Fibroblast of skin of right quadriceps (primary cell): Measurements from ENCODE around the gene PARD6G.

Source experiments
- DNase-seq: peaks from one replicate; pipeline ENCODE4 v3.0.0-alpha.2; 2013

Gene PARD6G

DNA sequence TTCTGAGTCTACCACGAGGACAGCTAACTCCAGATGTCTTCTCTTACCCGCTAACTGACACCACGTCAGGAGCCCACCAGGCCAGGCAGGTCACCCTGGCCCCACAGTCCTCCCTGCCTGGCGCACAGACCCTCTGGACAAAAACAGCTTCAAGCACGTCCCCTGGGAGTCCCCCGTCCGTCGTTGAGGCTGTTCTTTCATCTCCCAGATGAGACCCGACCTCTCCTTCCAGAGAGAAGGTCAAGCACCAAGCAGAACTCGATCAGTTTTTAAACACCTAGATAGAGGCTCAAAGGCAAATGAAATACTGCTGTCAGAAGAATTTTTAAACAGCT lies 57.8 kb downstream of the PARD6G start:
- no peak for DNase-seq

DNA sequence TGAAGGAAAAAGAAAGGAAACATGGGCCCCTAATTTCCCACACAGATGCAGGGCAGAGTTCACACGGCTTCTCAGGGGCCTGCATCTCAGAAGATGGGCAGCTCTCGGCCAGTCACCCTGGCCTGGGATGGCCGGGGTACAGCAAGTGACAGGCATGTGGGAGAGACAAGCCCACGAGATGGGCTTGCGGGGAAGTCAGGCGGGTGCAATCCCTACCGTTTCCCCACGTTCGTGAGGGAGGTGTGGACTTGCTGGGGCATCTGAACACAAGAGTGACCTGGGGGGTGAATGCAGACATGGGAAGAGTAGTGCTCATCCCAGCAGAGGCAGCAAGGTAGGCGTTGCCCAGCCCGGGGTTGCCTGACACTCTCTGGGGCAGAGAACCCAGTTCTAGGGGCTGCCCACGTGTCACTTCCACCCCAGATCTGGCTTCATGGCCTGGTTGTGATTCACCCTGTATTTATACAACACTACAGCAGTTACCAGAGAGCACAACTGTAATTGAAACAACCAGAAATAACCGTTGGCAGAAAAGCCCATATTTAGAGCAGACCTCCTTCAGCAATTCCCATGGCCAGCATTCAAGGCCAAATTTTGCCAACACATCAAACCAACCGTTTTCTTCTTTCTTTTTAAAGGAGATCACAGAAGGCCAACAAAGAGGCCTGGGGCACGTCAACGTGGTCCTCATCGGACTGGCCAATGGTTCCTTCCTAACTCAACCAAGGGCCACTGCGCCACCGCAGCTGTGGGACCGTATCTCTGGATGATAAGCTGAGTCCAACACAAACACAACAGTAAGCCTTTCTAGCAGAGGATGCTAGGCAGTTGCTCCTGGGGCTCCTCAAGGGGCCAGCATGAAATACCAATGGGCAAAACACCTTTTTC lies 58.4 kb downstream of the PARD6G start:
- no peak for DNase-seq

DNA sequence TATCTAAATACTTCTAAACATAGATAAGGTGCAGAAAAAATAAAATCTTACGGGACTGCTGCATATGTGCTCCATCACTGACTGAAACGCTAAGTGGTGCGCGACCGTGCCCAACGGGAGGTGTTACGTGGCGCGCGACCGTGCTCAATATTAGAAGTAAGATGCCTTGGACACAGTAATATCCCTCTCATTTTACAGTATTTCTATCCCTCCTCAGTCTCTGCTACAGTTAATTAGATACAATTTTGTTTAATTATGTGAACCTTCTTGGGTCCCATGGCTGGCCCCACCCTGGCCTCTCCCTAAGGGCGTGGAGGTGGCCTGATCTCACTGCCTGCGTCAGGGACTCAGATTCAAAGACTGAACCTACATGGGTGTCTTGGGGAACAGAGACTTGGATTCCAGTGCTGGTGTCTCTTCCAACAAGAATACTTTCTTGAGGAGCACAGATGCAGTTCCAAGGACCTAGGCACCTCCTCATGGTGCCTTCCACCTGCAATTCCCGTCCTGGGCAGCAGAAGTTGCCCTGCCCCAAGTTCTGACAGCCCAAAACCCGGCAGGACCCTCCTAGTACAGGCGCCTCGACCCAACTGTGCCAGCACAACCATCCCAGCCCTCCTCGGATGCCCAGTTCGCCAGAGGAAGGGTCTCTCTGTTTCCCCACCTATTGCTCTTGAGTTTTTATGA lies 59.2 kb downstream of the PARD6G start:
- DNase-seq = no peak

DNA sequence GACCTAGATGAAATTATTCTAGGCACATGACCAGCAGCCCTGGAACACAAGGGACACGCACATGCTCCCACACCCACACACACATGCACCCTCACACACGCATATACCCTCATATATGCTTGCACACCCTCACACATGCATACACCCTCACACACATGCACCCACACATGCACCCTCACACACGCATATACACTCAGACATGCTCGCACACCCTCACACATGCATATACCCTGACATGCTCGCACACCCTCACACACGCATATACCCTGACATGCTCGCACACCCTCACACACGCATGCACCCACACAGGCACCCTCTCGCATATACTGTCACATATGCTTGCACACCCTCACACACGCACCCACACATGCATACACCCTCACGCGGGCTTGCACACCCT lies 61.8 kb downstream of the PARD6G start:
- DNase-seq = no peak

DNA sequence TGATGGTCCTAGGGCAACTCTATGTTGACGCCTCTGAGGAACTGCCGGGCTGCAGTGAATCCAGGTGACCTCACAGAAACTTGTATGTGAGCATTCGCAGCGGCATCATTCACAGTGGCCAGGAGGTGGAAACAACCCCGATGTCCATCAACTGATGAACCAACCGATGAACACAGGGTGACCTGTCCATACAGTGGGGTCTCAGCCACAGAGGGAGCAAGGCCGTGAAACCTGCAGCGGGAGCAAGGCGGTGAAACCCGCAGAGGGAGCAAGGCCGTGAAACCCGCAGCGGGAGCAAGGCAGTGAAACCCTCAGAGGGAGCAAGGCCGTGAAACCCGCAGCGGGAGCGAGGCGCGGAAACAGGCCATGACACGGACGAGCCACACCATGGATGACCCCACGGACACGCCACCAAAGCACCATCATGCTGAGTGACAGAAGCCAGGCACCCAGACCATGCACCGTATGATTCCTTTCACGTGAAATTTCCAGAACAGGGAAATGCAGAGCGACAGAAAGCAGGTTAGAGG lies 63.0 kb downstream of the PARD6G start:
- no peak for DNase-seq

DNA sequence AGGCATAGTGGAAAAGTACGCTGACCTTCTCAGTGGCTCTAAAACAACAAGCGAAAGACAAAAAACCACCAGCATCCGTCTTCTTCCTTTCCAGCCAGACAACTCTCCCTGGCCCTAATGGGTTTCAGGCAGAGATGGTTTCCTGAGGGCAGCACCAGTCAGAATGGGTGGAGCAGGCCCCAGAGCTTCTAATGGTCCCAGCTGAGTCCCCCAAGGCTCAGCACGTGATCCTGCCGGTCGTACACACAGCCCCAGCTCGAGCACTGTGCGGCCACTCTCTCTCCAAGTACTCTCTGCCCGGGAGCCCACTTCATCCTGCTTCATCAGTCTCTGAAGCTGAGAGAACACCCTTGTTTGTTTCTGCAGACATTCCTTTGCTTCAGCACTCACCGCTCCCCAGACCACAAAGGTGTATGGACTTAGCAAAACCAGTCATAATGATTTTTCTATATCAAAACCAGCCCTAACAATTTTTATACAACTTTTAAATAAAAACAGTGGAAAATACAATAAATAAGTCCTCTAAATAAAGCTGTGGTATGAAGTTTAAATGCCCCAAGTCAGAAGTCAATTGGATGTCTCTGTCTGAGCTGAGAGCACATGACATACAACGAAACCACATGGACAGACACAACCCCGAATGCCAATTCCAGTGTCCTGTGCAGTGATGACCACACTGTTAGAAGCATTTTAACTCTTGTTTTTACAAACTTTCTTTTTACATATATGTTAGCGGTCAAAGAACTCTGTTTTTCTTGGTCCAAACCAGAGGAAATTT lies 63.9 kb downstream of the PARD6G start:
- DNase-seq = no peak

DNA sequence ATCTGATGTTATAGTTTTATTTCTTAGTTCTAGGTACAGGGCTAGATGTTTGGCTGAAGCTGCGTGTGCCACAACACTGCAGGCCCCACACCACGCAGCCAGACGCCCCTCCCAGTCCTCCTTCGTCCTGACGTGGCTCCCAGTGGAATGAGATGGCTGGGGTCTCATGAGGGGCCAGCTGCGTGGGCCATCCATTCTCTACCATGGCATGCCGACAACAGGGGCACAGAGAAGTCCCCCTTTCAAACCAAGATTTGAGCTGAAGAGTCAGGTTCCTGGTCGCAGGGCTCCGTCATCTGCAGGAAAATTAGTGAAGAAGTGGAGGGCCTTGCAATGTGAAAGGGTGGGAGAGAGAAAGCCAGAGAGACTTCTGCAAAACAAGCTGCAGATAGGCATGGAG lies 64.5 kb downstream of the PARD6G start:
- DNase-seq = no peak

DNA sequence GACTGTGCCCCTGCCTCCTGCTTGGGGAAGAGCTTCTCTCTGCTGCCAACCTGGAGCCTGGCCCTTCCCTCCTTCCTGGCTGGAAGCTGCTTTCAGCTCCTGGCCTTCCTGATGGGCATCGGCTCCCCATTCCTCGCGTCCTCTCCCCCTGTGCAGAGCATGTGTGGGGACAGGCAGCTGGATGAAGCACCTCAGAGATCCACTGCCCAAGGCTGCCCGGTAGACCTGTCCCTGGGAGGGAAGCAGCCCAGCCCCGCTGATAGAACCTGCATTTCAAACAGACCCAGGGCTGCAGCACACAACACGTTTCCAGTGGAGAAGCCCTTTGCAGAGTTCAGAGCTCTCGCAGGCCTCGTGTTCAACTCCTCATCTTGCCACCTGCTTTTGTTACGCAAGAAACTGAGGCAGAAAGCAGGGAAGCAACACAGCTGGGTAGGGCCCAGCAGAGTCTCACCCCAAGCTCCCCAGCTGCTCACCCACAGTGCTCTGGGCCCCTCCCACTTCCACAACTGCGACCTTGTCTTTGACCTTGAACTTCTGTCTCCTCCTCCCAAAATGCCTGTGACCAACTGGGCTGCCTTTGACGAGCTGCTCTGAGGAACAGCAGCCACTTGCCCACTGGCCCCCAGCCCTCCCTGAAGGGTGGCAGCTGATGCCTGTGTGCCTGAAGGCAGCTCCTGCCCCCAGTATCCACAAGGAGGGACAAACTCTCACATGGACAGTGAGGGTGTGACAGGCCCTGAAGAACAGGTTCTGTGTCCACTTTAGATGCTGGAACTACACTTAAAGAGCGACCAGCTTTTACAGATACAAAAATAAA lies 65.5 kb downstream of the PARD6G start:
- DNase-seq = no peak

DNA sequence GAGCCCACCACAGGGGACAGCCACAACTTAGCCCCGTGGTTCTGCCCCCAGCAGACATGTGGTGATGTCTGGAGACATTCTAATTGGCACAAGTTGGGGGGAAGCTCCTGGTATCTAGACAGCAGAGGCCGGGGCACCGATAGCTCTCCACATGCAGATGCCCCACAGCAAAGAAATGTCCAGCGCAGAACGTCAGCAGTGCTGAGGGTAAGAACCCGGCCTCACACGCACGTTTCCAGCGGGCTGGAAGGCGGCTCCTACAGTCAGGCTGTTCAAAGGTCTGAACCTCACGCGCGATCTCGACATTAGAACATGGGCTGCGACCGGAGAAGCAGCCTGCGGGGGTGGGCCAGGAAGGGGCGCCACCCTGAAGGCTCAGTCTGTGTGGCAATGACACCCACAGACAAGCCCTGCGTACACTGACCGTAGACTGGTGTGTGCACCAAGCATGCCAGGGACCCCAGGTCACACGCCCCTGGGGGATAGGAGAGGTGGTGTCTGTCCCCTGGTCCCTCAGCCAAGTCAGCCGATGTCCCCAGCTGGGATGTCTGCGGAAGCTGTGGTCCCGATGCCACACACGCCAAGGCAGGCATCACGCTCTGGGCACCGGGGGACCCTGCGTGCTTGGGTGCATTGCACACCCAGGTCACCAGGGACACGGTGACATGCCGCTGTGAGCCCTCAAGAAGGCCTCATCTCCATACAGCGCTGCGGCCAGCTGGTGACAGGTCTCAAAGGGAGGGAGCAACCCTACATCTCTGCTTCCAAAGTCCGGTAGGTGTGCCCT lies 66.3 kb downstream of the PARD6G start:
- DNase-seq = no peak

DNA sequence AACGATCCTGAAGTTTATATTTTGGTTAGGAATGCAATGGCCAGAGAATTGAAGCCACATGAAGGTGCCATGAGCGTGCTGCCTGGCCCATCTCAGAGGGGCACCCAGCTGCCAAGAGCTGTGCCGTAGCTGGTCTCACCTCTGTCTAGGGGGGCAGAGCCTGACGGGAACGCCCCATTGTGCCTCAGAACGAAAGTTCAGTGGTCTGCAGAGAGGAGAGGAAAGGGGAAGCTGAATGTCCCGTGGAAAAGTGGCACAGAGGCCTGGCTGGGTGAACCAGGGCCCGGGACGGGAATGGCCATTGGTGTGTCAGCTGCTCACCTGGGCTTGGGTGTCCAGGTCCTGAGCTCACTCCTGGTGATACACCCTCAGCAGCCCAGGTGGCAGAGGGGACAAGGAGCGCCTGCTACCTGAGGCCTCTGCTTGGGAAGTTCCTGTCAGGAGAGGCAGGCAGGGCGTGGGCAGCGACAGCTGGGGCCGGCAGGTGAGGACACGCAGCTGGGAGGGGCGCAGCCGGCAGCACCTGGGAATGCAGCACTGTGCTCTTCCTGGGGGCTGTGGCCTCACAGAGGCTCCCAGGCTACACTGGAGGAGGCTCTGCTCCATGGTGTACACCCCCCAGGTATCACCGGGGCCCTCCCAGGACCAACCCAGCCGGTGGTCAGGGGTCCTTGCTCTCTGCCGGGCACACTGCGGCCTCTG lies 67.3 kb downstream of the PARD6G start:
- no peak for DNase-seq

DNA sequence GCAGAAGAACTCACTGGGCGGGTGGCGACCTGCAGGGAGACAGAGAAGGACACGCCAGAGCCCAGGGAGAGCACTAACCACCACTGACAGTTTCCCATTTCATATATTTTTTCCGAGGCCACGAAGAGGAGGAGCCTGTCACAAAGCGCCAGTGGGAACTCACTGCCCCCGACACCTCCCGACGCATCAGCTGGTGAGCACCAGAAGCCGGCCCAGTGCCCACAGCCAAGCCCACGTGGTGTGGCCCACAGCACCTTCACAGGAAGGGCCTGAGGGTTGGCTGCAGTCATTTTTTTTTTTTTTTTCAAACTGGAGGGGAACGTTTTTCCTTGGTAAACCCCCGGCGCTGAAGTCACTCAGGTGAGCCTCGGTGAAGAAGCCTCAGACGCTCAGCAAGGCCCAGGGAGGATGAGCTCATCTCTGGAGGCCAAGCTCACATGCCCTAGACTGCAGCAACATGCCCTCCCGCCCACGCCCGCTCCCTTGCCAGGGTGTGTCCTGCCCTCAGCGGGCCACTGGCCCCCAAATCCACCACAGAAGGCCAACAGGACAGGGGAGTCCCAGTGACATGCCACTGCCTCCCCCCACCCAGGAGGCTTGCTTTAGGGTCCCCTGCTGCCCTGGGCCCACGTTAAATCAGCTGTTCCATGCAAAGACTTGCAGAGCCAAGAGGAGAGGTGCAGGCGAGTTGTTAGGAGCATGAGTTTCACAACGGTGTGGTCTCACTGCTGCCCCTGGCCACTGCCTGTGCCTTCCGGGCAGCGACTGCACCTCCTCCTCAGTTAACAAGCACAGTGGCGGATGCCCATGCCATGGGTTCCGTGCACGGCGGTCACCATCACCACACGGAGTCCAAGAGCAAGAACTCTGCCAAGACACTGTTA lies 68.1 kb downstream of the PARD6G start:
- DNase-seq = no peak

DNA sequence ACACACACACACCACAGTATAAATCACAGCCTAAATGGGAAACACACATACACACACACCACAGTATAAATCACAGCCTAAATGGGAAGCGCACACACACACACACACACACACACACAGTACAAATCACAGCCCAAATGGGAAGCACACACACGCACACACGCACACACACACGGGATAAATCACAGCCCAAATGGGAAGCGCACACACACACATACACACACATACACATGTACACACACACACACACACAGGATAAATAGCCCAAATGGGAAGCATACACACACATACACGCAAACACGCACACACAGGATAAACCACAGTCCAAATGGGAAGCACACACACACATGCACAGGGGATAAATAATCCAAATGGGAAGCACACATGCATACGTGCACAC lies 70.2 kb downstream of the PARD6G start:
- no peak for DNase-seq

DNA sequence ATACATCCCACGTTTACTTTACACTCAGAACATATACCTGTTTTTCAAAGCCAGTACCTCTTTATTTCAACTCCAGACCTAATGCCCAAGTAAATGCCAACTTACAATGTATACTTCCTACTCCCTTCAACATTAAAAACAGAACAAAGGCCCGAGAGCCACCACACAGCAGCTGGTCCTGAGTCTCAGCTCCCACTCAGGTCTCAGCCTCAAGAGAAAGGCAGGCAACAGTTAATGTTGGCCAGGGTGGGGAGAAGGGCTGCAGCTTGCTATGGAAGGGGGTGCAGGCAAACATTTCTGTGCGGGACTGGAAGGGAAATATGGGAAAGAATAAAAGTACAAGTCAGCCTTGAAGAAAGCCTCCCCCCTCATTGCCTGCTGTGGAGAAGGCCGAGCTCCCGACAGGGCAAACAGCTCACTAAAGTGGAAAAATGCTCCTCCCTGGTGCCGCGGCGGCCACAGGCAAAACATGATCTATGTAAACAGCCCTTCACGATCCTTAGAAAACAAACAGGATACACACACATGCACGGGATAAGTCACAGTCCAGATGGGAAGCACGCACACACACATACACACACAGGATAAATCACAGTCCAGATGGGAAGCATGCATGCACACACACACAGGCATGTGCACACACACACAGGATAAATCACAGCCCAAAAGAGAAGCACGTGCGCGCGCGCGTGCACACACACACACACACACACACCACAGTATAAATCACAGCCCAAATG lies 70.8 kb downstream of the PARD6G start:
- DNase-seq = peak; percentile 51

DNA sequence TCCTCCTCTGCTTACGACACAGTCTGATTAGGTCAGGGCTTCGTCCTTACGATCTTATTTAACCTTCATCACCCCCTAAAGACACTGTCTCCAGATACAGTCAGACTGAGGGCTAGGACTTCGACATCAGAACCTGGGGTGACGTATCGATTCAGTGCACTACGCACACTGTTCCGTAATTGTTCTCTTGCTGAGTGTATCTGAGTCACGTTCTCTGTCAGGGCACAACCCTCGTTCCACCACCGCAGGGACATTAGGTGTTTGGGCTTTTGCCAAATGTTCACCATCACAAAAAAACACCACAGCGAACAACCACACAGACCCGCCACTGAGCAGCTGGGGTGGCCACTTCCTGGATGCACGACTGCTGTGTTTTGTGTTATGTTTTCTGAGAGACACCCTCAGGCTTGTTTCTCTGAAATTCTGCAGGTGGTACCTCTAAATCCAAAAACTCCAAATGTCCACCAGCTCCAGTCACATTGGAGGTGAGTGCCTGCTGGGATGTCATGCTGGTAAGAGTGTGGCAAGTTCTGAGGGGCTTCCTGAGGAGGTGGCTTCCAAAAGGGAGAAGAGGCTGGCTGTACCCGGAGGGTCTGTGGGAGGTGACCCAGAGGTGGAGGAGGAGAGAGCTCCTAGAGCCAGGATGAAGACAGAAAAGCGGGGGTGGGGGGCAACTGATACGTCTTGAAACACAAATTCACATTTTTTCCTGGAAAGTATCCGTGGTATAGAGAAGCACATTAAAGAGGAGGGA lies 71.7 kb downstream of the PARD6G start:
- DNase-seq = no peak

DNA sequence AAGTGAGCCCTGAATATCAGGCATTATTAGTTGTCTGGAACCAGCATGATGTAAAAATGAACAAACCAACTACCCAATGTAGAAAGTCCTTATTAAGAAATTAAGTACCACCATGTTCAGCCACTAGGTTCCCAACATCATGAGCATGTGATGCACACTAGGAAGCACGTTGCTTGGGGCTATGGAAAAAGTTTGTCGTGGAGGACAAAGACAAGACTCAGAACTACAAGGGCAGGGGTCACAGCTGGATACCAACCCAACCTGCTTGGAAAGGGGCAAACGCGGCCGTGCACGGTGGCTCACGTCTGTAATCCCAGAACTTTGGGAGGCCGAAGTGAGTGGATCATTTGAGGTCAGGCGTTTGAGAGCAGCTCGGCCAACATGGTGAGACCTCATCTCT lies 74.3 kb downstream of the PARD6G start:
- DNase-seq = no peak

DNA sequence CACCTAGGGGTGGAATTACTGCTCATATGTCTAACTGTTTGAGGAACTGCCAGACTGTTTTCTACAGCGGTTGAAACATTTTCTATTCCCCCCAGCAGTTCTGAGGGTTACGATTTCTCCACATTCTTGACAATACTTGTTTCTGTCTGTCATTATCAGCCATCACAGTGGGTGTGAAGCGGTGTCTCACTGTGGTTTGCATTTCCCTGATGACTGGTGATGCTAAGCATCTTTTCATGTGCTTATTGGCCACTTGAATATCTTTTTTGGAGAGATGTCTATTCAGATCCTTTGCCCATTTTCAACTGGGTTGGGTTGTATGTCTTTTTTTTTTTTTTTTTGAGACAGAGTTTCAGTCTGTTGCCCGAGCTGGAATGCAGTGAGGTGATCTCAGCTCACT lies 75.3 kb downstream of the PARD6G start:
- DNase-seq = peak; percentile 18

DNA sequence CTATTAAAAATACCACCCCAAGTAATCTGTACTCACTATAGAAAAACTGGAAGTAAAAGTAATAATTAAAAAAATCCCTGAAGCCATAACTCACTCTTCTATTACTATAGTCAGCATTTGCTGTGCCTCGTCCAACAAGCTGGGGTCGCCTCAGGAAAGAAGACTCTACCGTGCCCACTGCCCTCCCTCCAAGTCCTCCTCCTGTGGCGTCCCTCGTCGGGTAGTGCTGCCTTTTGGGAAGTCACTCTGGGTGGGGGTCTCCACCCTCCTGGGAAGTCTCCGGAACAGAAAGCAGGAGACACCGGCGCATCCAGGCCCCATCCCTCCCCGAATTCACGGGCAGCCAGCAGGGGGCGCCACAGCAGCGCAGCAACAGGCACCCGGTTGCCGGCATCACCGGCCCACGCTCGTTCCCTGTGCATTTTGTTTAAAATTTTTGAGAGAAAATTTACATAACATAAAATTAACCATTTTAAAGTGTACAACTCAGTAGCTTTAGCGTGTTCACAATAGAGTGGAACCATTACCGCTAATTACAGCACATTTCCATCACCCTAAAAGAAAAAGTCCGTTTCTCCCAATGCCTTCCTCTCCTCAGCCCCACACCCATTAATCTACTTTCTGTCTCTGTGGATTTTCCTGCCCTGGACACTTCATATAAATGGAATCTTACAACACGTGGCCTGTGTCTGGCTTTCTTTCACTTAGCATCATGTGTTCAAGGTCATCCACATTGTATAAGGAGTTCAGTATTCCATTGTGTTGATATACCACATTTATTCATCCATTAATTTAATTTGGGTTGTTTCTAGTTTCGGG lies 76.1 kb downstream of the PARD6G start:
- DNase-seq = peak; percentile 55
